H9 (cell line): ENCODE data around the gene NTN3. TPM values are rescaled to one million over a fixed set of nuclear protein-coding genes. Genes with fewer than 3 reads are reported as not detected.

Source experiments
- DNase-seq: peaks from one replicate; pipeline ENCODE4 v3.0.0-alpha.2; 2017
- H2AFZ ChIP-seq: one replicate; pipeline ENCODE4 v1.6.1; 2013; ENCODE audit warnings: mild to moderate bottlenecking, low read length, control low read depth, moderate library complexity
- H2AK5ac ChIP-seq: 2 replicates; pipeline ENCODE4 v1.6.1; 2013; ENCODE audit warnings: low read length, control low read depth, mixed read lengths; ENCODE audit not compliant: insufficient read length
- H2BK120ac ChIP-seq: one replicate; pipeline ENCODE4 v1.6.1; 2013; ENCODE audit warnings: low read depth, mild to moderate bottlenecking, low read length, control low read depth, inconsistent platforms; ENCODE audit not compliant: poor library complexity, severe bottlenecking
- H2BK12ac ChIP-seq: 2 replicates; pipeline ENCODE4 v1.6.1; 2013; ENCODE audit warnings: low read length, control low read depth, mixed read lengths, low read depth; ENCODE audit not compliant: insufficient read length
- H2BK15ac ChIP-seq: 2 replicates; pipeline ENCODE4 v1.6.1; 2013; ENCODE audit warnings: low read depth, low read length, control low read depth
- H2BK20ac ChIP-seq: one replicate; pipeline ENCODE4 v1.6.1; 2013; ENCODE audit warnings: low read depth, mild to moderate bottlenecking, low read length, control low read depth, inconsistent platforms; ENCODE audit not compliant: poor library complexity, severe bottlenecking
- H2BK5ac ChIP-seq: 2 replicates; pipeline ENCODE4 v1.6.1; 2013; ENCODE audit warnings: low read length, control low read depth, mixed read lengths; ENCODE audit not compliant: insufficient read length
- H3K14ac ChIP-seq: 2 replicates; pipeline ENCODE4 v1.6.1; 2013; ENCODE audit warnings: low read length, control low read depth; ENCODE audit not compliant: insufficient read depth
- H3K18ac ChIP-seq: 2 replicates; pipeline ENCODE4 v1.6.1; 2013; ENCODE audit warnings: low read depth, mild to moderate bottlenecking, mixed read lengths, low read length, control low read depth; ENCODE audit not compliant: insufficient read length
- H3K23ac ChIP-seq: 2 replicates; pipeline ENCODE4 v1.6.1; 2013; ENCODE audit warnings: low read length, control low read depth, mixed read lengths, low read depth; ENCODE audit not compliant: insufficient read length
- H3K23me2 ChIP-seq: 2 replicates; pipeline ENCODE4 v1.6.1; 2013; ENCODE audit warnings: low read depth, mild to moderate bottlenecking, mixed read lengths, low read length, control low read depth; ENCODE audit not compliant: insufficient read length, poor library complexity, severe bottlenecking
- H3K27ac ChIP-seq: 2 replicates; pipeline ENCODE4 v1.5.1; 2013; ENCODE audit warnings: low read length, control low read depth, mixed read lengths, low read depth; ENCODE audit not compliant: insufficient read length
- H3K27me3 ChIP-seq: 2 replicates; pipeline ENCODE4 v1.6.1; 2013; ENCODE audit warnings: low read length, control low read depth, inconsistent platforms; ENCODE audit not compliant: insufficient read depth
- H3K4ac ChIP-seq: 2 replicates; pipeline ENCODE4 v1.6.1; 2013; ENCODE audit warnings: low read depth, mild to moderate bottlenecking, control low read depth, inconsistent platforms, low read length, moderate library complexity
- H3K4me1 ChIP-seq: 2 replicates; pipeline ENCODE4 v1.6.1; 2013; ENCODE audit warnings: low read length, control low read depth, inconsistent platforms; ENCODE audit not compliant: insufficient read depth
- H3K4me2 ChIP-seq: 2 replicates; pipeline ENCODE4 v1.6.1; 2013; ENCODE audit warnings: low read length, control low read depth, mixed read lengths; ENCODE audit not compliant: insufficient read length, insufficient read depth
- H3K56ac ChIP-seq: 2 replicates; pipeline ENCODE4 v1.6.1; 2013; ENCODE audit warnings: low read depth, mild to moderate bottlenecking, mixed read lengths, low read length, control low read depth; ENCODE audit not compliant: insufficient read length
- H3K79me1 ChIP-seq: 2 replicates; pipeline ENCODE4 v1.6.1; 2013; ENCODE audit warnings: low read depth, mild to moderate bottlenecking, moderate library complexity, low read length, control low read depth, inconsistent platforms; ENCODE audit not compliant: insufficient read depth, poor library complexity, severe bottlenecking
- H3K79me2 ChIP-seq: 2 replicates; pipeline ENCODE4 v1.6.1; 2013; ENCODE audit warnings: low read length, control low read depth, inconsistent platforms; ENCODE audit not compliant: insufficient read depth
- H3K9ac ChIP-seq: 2 replicates; pipeline ENCODE4 v1.6.1; 2013; ENCODE audit warnings: low read length, control low read depth, mixed read lengths; ENCODE audit not compliant: insufficient read length; ENCODE audit errors: extremely low read depth
- H3K9me3 ChIP-seq: one replicate; pipeline ENCODE4 v1.6.1; 2013; ENCODE audit warnings: low read depth, low read length, inconsistent platforms; ENCODE audit not compliant: control insufficient read depth
- H3T11ph ChIP-seq: one replicate; pipeline ENCODE4 v1.6.1; 2013; ENCODE audit warnings: mild to moderate bottlenecking, low read length, control low read depth, inconsistent platforms
- H4K20me1 ChIP-seq: one replicate; pipeline ENCODE4 v1.6.1; 2013; ENCODE audit not compliant: control insufficient read depth, insufficient read length, insufficient read depth
- H4K5ac ChIP-seq: 2 replicates; pipeline ENCODE4 v1.6.1; 2013; ENCODE audit warnings: low read depth, mild to moderate bottlenecking, mixed read lengths, low read length, control low read depth; ENCODE audit not compliant: insufficient read length
- H4K8ac ChIP-seq: replicated peaks from 2 replicates; pipeline ENCODE4 v1.6.1; 2013; ENCODE audit warnings: low read length, control low read depth, mixed read lengths, low read depth; ENCODE audit not compliant: insufficient read length
- H4K91ac ChIP-seq: 2 replicates; pipeline ENCODE4 v1.6.1; 2013; ENCODE audit warnings: low read depth, mild to moderate bottlenecking, moderate library complexity, mixed read lengths, low read length, control low read depth; ENCODE audit not compliant: insufficient read length
- H3K27ac Mint-ChIP-seq, 3 experiments: 2 replicates in 2 of 3; 3 replicates in 1 of 3; pipeline ENCODE4 v1.8.0; 2020 to 2021; ENCODE audit warnings: mixed read lengths in 3 of 3, mild to moderate bottlenecking in 1 of 3, moderate library complexity in 1 of 3
- H3K27me3 Mint-ChIP-seq: 2 replicates; pipeline ENCODE4 v1.8.0; 2021; ENCODE audit warnings: low read depth, mild to moderate bottlenecking, moderate library complexity, mixed read lengths
- H3K36me3 Mint-ChIP-seq, 3 experiments: 2 replicates in 2 of 3; 3 replicates in 1 of 3; pipeline ENCODE4 v1.8.0; 2020 to 2021; ENCODE audit warnings: low read depth in 3 of 3, mixed read lengths in 3 of 3; ENCODE audit not compliant: insufficient read depth in 1 of 3
- H3K4me1 Mint-ChIP-seq, 2 experiments: 2 replicates each; pipeline ENCODE4 v1.8.0; 2020; ENCODE audit warnings: mixed read lengths in 2 of 2
- H3K4me3 Mint-ChIP-seq, 2 experiments: 2 replicates in 1 of 2; 3 replicates in 1 of 2; pipeline ENCODE4 v1.8.0; 2020 to 2021; ENCODE audit warnings: mild to moderate bottlenecking in 2 of 2, mixed read lengths in 2 of 2, moderate library complexity in 1 of 2
- H3K9me3 Mint-ChIP-seq, 2 experiments: 2 replicates in 1 of 2; 3 replicates in 1 of 2; pipeline ENCODE4 v1.8.0; 2020; ENCODE audit warnings: mild to moderate bottlenecking in 2 of 2, mixed read lengths in 2 of 2, moderate library complexity in 1 of 2
- CTCF ChIP-seq: fragments of 200-600 bp; sonication (generic); conservative IDR thresholded peaks from 3 replicates; pipeline ENCODE4 v1.8.0; 2021; ENCODE audit warnings: antibody characterized with exemption, mild to moderate bottlenecking
- WGBS: extraction: QIAGEN DNeasy Blood & Tissue Kit; methylation state at CpG from one replicate; pipeline ENCODE4 v1.1.7; 2013; ENCODE audit warnings: missing lambda C conversion rate, low lambda C conversion rate, mixed read lengths; ENCODE audit not compliant: insufficient read length; ENCODE audit errors: extremely low coverage; 5-methylcytosine and 5-hydroxymethylcytosine counted together
- total RNA-seq: library from RNA; stranded (reverse); gene quantifications from 2 replicates; pipeline ENCODE4 v1.2.1, GENCODE V29; 2021

NTN3 gene
- total RNA-seq, 1 experiment from 2014 or later, result 1.3 TPM

- Histone ChIP-seq H3K18ac (no peak overlapping the region), H3K27me3 (no peaks in the 10 kb centered on the region), H2AK5ac (no peak overlapping the region), H3K23ac (no peak overlapping the region), H3K79me2 (peaks cover 36% of the 10 kb centered on the region; the same call in 1 of the 2 replicates), H3K56ac (no peak overlapping the region), H3K79me1 (peaks cover 7% of the 10 kb centered on the region), H3K4ac (no peak overlapping the region), H3K4me1 (peaks cover 3% of the 10 kb centered on the region; the same call in 1 of the 2 replicates), H2BK20ac (no peak overlapping the region), H3K9ac (peak overlapping the region; percentile 74), H3K27ac (no peak overlapping the region), H2AFZ (no peak overlapping the region), H3K14ac (no peak overlapping the region), H3K9me3 (no peaks in the 10 kb centered on the region), H4K91ac (no peak overlapping the region), H3K23me2 (peaks cover 16% of the 10 kb centered on the region), H2BK5ac (no peak overlapping the region), H4K20me1 (no peaks in the 10 kb centered on the region), H3T11ph (no peak overlapping the region), H3K4me2 (peak overlapping the region; percentile 92), H4K5ac (no peak overlapping the region), H2BK15ac (no peak overlapping the region), H2BK120ac (no peak overlapping the region), H2BK12ac (no peak overlapping the region), H4K8ac (no peak overlapping the region)
- peaks cover 5% of the 10 kb centered on the region for H3K27me3 Mint-ChIP-seq
- TF ChIP-seq CTCF, result no peak
- no peak for DNase-seq
- peaks cover 5 to 18% (median 15%) of the 10 kb centered on the region in 3 experiments; a peak in 6 of 7 replicates for H3K36me3 Mint-ChIP-seq
- H3K4me1 Mint-ChIP-seq, result peaks cover 46 to 55% of the 10 kb centered on the region in 2 experiments
- H3K4me3 Mint-ChIP-seq, result peak overlapping the region; percentile 90 to 91
- WGBS, result no CpG with 5 or more reads among the region's 14 CpGs
- H3K9me3 Mint-ChIP-seq, result no peaks in the 10 kb centered on the region; a peak in 1 of 5 replicates
- H3K27ac Mint-ChIP-seq, result peak overlapping the region; percentile 36 to 96 (median 66); a peak in 3 of 7 replicates
Measured at GRCh38 chr16:2515180-2515851, 44.2 kb downstream of the NTN3 start.
